GM08714 (cell line): Measurements from ENCODE around the gene NOS1.

Source experiments
- H3K4me3 ChIP-seq: fragments of 200-500 bp; sonication (Bioruptor generic); 2 replicates; pipeline ENCODE4 v1.5.1; 2014; ENCODE audit warnings: mild to moderate bottlenecking, low read length, inconsistent platforms
- ZNF274 ChIP-seq: IDR thresholded peaks from 2 replicates; pipeline ENCODE4 v1.6.1; 2012; ENCODE audit warnings: mild to moderate bottlenecking, low read depth, low read length

NOS1 gene

GRCh38 chr12:117158911-117159553, 202.4 kb downstream of the NOS1 start:
- no peak for TF ChIP-seq ZNF274

More at GRCh38 chr12:117158911-117159553, 202.4 kb downstream of the NOS1 start:
- no peak overlapping the region for H3K4me3 ChIP-seq
